DOHH2 (cell line): ENCODE data around the gene KBTBD6.

Experiments used
- CTCF ChIP-seq: fragments of 200-600 bp; sonication (generic); IDR thresholded peaks from one replicate; pipeline ENCODE4 v1.5.1; 2014; ENCODE audit warnings: antibody characterized with exemption, mild to moderate bottlenecking, low read depth, low read length; ENCODE audit not compliant: poor library complexity, severe bottlenecking
- EZH2phosphoT487 ChIP-seq: fragments of 200-600 bp; sonication (generic); IDR thresholded peaks from 2 replicates; pipeline ENCODE4 v1.6.1; 2017; ENCODE audit warnings: borderline replicate concordance, mild to moderate bottlenecking, antibody characterized with exemption, low read length, moderate library complexity, mixed read lengths

GRCh38 chr13:41085961-41086585 lies 46.5 kb downstream of the KBTBD6 start:
- TF ChIP-seq CTCF (no peak), EZH2phosphoT487 (no peak)
